Stimulated activated CD4-positive, alpha-beta T cell treated with anti-CD3 and anti-CD28 coated beads, Interleukin-15, amount 100 ng/mL, for 24 hours (primary cell): ENCODE results near the gene HCRTR1.
A peak's percentile ranks its signal among the peaks of the same experiment; 100 is the strongest.

ENCODE experiments used
- DNase-seq: peaks from one replicate; pipeline ENCODE4 v3.0.0-alpha.2; 2020

The HCRTR1 gene

DNA sequence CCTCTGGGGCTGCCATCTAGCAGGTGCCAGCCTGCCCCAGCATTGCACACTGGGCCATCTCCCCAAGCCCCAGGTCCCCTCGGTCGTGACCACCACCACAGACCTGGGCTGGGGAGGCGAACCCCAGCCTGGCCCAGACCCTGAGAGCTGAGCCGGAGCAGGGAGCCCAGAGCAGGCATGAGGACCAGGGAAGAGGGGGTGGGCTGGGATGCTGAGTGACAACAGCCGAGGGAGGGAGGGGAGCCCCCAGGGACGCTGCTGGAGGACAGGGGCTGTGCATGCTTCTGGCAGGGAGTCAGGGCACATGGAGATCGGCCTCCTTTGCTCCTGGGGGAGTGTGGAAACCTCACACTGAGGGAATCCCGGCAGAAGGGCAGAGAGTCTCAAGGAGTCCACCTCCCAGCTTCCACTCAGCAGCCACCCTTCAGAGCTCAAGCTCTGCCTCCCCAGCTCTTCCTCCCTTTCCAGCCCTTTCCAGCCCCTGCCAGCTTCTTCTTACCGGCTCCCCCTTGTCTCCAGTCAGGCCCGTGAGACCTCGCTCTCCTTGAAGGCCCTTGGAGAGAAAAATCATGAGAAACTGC lies 50.9 kb downstream of the HCRTR1 start:
- no peak for DNase-seq

DNA sequence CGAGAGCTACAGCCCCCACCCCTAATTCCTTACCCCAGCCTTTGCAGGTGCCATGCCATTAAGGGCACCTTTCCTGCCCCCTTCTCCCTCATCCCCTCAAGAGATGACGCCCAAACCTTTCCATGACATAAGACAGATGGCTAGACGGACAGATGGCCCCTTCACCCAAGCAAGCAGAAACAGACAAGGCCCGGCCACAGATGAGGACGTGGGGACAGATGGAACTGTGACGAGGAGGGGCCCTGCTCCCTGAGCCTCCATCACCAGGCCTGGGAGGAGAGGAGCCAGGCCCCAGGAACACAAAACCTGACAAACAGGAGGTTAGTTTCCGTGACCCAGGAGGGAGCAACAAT lies 51.9 kb downstream of the HCRTR1 start:
- no peak for DNase-seq

DNA sequence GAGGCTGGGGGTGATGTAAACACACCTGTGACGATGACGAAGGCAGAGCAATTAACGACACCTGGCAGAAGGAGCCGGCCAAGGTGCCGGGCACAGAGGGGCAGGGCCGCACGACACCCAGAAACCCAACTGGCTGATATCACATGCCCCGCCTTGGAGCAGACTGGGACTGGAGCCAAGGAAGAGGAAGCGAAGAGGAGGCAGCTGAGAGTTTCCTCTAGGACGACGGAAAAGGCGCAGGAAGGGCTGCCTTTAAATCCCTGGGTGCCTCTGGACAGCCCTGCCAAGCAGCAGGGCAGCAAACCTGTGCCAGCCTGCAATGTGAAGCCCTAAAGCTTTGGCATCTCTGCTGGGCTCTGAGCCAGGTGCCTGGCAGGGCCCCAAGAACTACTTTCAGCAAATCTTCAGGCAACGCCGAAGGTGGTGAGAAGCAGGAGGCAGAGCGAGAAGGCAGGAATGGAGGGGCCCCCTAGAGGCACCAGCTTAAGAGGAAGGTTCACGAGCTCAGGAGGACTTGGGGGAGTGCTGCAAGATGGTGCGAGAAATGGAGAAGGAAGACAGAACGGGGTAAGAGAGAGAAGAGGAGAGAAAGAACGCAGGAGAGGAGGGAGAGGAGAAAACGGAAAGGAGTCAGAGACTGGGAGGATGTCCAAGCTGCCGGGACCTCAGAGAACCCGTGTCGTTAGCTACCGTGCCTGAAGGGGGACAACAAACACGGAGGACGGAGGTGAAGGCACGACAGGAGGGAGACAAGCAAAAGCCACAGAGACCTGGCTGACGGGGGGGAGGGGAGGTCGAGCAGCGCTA lies 52.5 kb downstream of the HCRTR1 start:
- peak; percentile 18 for DNase-seq

DNA sequence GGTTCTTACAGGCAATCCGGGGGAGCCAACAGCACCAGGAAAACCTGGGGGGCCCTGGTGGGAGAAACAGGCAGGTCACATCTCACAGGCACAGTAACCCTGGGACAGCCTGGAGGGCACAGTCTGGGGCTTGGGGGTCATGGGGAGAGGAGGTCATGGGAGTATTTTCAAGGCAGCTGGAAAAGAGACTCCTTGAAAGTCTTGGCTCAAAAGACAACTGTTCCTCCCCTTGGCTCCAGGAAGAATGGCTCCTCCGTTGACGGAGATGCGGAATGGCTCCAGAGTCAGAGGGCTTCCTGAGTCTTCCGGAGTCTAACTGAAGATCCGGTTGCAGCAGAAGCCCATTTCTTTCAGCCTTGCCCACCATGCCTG lies 53.1 kb downstream of the HCRTR1 start:
- DNase-seq = no peak

DNA sequence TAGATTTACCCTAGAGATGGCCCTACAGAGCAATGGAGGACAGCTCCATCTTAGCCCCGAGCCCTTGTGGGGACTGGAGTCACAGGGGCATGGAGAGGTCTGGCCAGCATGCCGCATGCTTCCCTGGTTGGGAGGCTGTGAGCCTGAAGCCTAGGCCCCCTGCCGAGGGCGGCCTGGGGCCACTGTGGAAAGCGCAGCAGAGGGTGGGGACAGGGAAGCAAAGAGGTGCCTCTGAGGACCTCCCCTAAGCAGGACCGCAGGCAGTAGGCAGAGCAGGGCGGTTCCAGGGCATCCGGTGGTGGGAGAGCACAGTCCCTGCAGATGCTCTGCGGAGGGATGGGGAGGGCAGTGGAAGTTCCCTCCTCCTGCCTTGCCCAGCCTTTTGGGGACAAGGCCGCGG lies 53.7 kb downstream of the HCRTR1 start:
- DNase-seq = no peak

DNA sequence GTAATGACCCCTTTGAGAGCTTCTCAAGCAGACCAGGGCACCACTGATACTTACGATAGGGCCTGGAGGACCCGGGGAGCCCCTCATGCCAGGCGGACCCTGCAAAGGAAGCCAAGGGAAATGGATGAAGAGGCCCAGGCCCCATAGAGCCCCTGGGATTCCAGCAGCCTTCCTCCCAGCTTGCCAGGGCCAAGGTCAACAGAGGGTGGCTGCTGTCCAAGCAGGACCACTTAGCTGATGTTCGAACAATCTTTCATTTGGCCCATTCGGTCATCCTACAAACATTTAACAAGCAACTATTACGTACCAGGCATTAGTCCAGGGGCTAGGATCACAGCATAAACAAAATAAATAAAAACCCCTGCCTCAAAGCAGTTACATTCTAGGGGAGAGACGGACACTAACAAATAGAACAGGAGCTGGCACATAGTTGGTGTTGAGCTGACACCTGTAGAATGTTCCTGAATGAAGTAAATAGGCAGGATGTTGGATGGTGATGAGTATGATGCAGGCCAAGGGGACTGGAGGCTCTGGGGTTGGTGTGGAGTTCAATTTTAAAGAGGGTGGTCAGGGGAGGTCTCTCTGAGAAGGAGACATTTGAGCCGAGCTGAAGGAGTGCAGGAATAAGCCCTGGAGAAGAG lies 54.2 kb downstream of the HCRTR1 start:
- no peak for DNase-seq

DNA sequence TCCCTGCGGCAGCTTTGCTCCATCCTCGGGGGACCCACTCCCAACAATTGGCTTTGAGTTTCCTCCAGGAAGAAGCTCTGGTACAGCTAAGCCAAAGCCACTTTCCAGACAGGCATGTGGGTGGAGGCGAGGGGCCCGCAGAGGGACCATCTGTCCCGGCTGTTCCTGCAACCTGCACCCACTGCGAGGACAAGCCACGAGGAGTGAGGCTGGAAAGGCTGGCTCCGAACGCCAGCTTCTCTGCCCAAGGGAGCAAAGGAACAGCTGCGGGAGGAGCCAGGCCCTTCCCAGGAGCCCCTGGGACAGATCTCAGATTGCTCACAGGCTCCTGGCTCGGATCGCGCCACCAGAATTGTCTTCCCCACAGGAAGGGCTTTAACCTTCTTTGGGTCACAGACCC lies 55.5 kb downstream of the HCRTR1 start:
- no peak for DNase-seq

DNA sequence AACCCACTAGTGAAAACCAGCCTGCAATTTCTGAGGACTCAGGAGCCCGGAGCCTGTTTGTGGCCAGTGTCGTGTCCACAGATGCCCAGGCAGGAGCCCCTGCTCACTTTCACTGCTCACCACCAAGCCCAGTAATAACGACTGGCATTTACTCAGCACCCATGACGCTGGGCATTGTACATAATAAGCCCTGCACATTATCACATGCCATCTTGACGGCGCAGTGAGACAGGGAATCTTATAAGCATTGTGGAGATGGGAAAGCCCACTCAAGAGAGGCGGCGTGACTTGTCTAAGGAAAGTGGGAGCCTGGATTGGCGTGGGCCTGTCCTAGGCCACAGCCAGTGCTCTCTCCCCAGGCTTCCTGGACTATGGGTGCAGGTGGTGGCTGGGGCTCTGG lies 55.9 kb downstream of the HCRTR1 start:
- no peak for DNase-seq

DNA sequence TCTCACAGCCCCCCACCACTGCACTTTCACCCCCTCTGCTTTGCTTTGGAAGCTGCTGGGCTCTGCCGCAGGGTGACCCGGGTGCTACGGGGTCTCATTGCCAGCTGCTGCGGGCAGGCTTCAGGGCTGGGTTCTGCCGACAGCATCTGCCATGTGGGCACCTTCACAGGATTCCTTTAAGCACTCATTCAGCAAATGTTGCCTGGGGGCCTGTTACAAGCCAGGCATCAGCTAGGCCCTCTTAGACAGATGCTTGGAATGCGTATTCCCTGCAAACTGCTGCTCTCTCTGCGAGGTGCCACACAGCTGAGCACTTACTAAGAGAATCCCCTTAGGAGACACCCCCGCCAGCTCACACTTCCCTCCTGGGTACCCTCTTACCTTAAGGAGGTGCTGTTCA lies 57.1 kb downstream of the HCRTR1 start:
- no peak for DNase-seq

DNA sequence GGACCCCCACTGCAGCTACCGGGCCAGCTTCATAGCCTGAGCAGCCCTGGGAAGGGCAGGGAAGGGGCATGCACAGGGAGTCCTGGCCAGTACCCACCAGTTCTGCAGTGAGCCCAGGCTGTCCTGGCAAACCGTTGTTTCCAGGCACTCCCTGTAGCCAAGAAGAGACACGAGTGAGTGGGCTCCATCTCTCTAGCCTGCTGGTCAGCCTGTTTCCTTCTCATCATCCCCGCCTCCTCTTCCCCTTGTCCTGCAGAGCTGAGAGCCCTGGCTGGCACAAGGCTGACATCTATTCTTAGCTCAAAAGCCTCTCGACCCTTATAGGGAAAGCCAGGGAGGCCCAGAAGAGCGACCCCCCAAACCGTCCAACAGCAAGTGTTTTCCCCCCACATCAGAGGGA lies 57.7 kb downstream of the HCRTR1 start:
- DNase-seq = no peak

DNA sequence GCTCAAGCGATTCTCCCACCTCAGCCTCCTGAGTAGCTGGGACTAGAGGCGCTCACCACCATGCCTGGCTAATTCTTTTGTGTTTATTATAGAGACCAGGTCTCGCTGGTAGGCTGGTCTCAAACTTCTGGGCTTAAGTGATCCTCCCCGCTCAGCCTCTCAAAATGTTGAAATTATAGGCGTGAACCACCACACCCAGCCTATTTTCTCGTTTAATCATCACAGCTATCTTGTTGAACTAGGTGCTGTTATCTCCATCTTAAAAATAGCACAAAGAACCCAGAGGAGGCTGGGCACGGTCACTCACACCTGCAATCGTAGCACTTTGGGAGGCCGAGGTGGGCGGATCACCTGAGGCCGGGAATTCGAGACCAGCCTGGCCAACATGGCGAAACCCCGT lies 58.3 kb downstream of the HCRTR1 start:
- no peak for DNase-seq
